ENCODE measurements around the gene FOCAD. TPM values are rescaled to one million over a fixed set of nuclear protein-coding genes. Genes with fewer than 3 reads are reported as not detected.
"Not testable (repeated sequence)": the region's sequence is repeated elsewhere in the genome, so short reads cannot be mapped to it uniquely, and the experiment has no call there.

FOCAD gene
- total RNA-seq, 1 donor from 2014 or later = 60.1 TPM

- peaks cover 26% of the 10 kb centered on the region for H3K36me3 Mint-ChIP-seq (ENCODE audit: low read depth)
- peaks cover 60% of the 10 kb centered on the region for H3K4me1 Mint-ChIP-seq
- H3K27me3 Mint-ChIP-seq (ENCODE audit: low read depth) = no peaks in the 10 kb centered on the region
- no peak for DNase-seq (ENCODE audit: low read depth, low spot score)
- TF ChIP-seq, protein P1, sequence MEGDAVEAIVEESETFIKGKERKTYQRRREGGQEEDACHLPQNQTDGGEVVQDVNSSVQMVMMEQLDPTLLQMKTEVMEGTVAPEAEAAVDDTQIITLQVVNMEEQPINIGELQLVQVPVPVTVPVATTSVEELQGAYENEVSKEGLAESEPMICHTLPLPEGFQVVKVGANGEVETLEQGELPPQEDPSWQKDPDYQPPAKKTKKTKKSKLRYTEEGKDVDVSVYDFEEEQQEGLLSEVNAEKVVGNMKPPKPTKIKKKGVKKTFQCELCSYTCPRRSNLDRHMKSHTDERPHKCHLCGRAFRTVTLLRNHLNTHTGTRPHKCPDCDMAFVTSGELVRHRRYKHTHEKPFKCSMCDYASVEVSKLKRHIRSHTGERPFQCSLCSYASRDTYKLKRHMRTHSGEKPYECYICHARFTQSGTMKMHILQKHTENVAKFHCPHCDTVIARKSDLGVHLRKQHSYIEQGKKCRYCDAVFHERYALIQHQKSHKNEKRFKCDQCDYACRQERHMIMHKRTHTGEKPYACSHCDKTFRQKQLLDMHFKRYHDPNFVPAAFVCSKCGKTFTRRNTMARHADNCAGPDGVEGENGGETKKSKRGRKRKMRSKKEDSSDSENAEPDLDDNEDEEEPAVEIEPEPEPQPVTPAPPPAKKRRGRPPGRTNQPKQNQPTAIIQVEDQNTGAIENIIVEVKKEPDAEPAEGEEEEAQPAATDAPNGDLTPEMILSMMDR (conservative IDR thresholded peaks at IDR 0.05) = no peak
- no peak overlapping the region for H3K4me3 Mint-ChIP-seq
- no peak overlapping the region for H3K27ac Mint-ChIP-seq (ENCODE audit: unreplicated experiment)
- no peaks in the 10 kb centered on the region for H3K9me3 Mint-ChIP-seq
Observed at GRCh38 chr9:20948703-20949102, 264.6 kb downstream of the FOCAD start.

- Mint-ChIP-seq H3K4me3 (no peak overlapping the region), H3K4me1 (peaks cover 57% of the 10 kb centered on the region), H3K36me3 (ENCODE audit: low read depth) (peaks cover 26% of the 10 kb centered on the region), H3K9me3 (no peaks in the 10 kb centered on the region), H3K27me3 (ENCODE audit: low read depth) (no peaks in the 10 kb centered on the region), H3K27ac (ENCODE audit: unreplicated experiment) (no peak overlapping the region)
- TF ChIP-seq, protein P1 (conservative IDR thresholded peaks at IDR 0.05) = no peak
- no peak for DNase-seq (ENCODE audit: low read depth, low spot score)
Observed at GRCh38 chr9:20950707-20951106, 266.6 kb downstream of the FOCAD start.

GRCh38 chr9:20962536-20963225, 278.6 kb downstream of the FOCAD start:
- Mint-ChIP-seq H3K27ac (ENCODE audit: unreplicated experiment) (peak overlapping the region; percentile 92), H3K4me1 (peaks cover 7% of the 10 kb centered on the region), H3K27me3 (ENCODE audit: low read depth) (no peaks in the 10 kb centered on the region), H3K36me3 (ENCODE audit: low read depth) (peaks cover 30% of the 10 kb centered on the region), H3K4me3 (no peak overlapping the region), H3K9me3 (peaks cover 8% of the 10 kb centered on the region)
- DNase-seq (ENCODE audit: low read depth, low spot score) = no peak
- TF ChIP-seq, protein P1 (conservative IDR thresholded peaks at IDR 0.05) = no peak

- no peaks in the 10 kb centered on the region for H3K4me1 Mint-ChIP-seq
- no peak overlapping the region for H3K27ac Mint-ChIP-seq (ENCODE audit: unreplicated experiment)
- H3K4me3 Mint-ChIP-seq = no peak overlapping the region
- TF ChIP-seq, protein P1 (conservative IDR thresholded peaks at IDR 0.05) = no peak
- no peaks in the 10 kb centered on the region for H3K27me3 Mint-ChIP-seq (ENCODE audit: low read depth)
- H3K36me3 Mint-ChIP-seq (ENCODE audit: low read depth) = peaks cover 32% of the 10 kb centered on the region
- no peak for DNase-seq (ENCODE audit: low read depth, low spot score)
- peaks cover 9% of the 10 kb centered on the region for H3K9me3 Mint-ChIP-seq
Observed at GRCh38 chr9:20972684-20973083, 288.6 kb downstream of the FOCAD start.

DNA sequence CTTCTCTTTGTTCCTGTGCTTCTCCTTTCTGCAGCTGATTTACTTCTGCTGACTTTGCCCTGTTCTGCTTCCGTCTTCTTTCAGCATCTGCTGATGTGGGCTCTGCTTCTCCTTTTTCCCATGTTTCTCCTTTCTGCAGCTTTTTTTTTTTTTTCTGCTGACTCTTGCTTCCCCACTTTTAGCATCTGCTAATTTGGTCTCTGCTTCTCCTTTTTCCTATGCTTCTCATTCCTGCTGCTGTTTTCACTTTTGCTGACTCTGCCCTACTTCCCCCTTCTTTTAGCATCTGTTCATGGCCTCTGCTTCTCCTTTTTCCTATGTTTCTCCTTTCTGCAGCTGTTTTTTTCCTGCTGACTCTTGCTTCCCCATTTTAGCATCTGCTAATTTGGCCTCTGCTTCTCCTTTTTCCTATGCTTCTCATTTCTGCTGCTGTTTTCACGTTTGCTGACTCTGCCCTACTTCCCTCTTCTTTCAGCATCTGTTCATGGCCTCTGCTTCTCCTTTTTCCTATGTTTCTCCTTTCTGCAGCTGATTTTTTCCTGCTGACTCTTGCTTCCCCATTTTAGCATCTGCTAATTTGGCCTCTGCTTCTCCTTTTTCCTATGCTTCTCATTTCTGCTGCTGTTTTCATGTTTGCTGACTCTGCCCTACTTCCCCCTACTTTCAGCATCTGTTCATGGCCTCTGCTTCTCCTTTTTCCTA, 289.3 kb downstream of the FOCAD start:
- H3K27ac Mint-ChIP-seq (ENCODE audit: unreplicated experiment); H3K4me1 Mint-ChIP-seq; H3K9me3 Mint-ChIP-seq; H3K27me3 Mint-ChIP-seq (ENCODE audit: low read depth); DNase-seq (ENCODE audit: low read depth, low spot score); H3K4me3 Mint-ChIP-seq: not testable (repeated sequence)
- H3K36me3 Mint-ChIP-seq (ENCODE audit: low read depth) = peaks cover 35% of the 10 kb centered on the region

DNA sequence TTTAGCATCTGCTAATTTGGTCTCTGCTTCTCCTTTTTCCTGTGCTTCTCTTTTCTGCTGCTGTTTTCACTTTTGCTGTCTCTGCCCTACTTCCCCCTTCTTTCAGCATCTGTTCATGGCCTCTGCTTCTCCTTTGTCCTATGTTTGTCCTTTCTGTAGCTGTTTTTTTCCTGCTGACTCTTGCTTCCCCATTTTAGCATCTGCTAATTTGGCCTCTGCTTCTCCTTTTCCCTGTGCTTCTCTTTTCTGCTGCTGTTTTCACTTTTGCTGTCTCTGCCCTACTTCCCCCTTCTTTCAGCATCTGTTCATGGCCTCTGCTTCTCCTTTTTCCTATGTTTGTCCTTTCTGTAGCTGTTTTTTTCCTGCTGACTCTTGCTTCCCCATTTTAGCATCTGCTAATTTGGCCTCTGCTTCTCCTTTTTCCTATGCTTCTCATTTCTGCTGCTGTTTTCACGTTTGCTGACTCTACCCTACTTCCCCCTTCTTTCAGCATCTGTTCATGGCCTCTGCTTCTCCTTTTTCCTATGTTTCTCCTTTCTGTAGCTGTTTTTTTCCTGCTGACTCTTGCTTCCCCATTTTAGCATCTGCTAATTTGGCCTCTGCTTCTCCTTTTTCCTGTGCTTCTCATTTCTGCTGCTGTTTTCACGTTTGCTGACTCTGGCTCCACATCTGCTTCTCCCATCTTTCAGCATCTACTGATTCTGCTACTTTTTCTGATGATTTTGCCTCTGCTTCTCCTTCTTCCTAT, 290.3 kb downstream of the FOCAD start:
- peaks cover 29% of the 10 kb centered on the region for H3K36me3 Mint-ChIP-seq (ENCODE audit: low read depth)
- not testable (repeated sequence) for DNase-seq (ENCODE audit: low read depth, low spot score); H3K27me3 Mint-ChIP-seq (ENCODE audit: low read depth); H3K4me3 Mint-ChIP-seq; H3K27ac Mint-ChIP-seq (ENCODE audit: unreplicated experiment); H3K9me3 Mint-ChIP-seq; H3K4me1 Mint-ChIP-seq

Measured in neural crest cell (in vitro differentiated cells).